GM18867 (cell line): Measurements from ENCODE around the gene TENM3.
"Not testable (repeated sequence)": the region's sequence is repeated elsewhere in the genome, so short reads cannot be mapped to it uniquely, and the experiment has no call there.

Experiments
- ATAC-seq: cut with Tn5 transposase; IDR thresholded peaks from one replicate; pipeline ENCODE4 v1.9.1; 2021; ENCODE audit warnings: mild to moderate bottlenecking, moderate library complexity; ENCODE audit not compliant: unreplicated experiment

TENM3 gene

GRCh38 chr4:182385897-182386296, 142.7 kb downstream of the TENM3 start:
- peak; percentile 76 for ATAC-seq

GRCh38 chr4:182386576-182386975, 143.4 kb downstream of the TENM3 start:
- ATAC-seq: not testable (repeated sequence)

GRCh38 chr4:182391111-182391684, 148.0 kb downstream of the TENM3 start:
- ATAC-seq: no peak

- ATAC-seq: no peak
These were observed 151.0 kb downstream of the TENM3 start for GRCh38 chr4:182394181-182394580.

- ATAC-seq: no peak
These were observed 156.9 kb downstream of the TENM3 start for GRCh38 chr4:182400081-182400480.

GRCh38 chr4:182400790-182401189, 157.6 kb downstream of the TENM3 start:
- no peak for ATAC-seq

GRCh38 chr4:182404376-182404775, 161.2 kb downstream of the TENM3 start:
- no peak for ATAC-seq

- ATAC-seq: no peak
These were observed 161.9 kb downstream of the TENM3 start for GRCh38 chr4:182405087-182405486.

- no peak for ATAC-seq
These were observed 166.1 kb downstream of the TENM3 start for GRCh38 chr4:182409271-182409670.

GRCh38 chr4:182411391-182411790, 168.2 kb downstream of the TENM3 start:
- no peak for ATAC-seq

- ATAC-seq: no peak
These were observed 170.3 kb downstream of the TENM3 start for GRCh38 chr4:182413550-182413949.

- ATAC-seq: no peak
These were observed 171.9 kb downstream of the TENM3 start for GRCh38 chr4:182415116-182415515.

GRCh38 chr4:182416067-182416466, 172.9 kb downstream of the TENM3 start:
- no peak for ATAC-seq

GRCh38 chr4:182418054-182418734, 175.0 kb downstream of the TENM3 start:
- peak; percentile 62 for ATAC-seq

- no peak for ATAC-seq
These were observed 177.0 kb downstream of the TENM3 start for GRCh38 chr4:182420189-182420588.

- ATAC-seq: no peak
These were observed 178.6 kb downstream of the TENM3 start for GRCh38 chr4:182421753-182422152.

GRCh38 chr4:182425302-182425701, 182.1 kb downstream of the TENM3 start:
- ATAC-seq: no peak

- no peak for ATAC-seq
These were observed 183.7 kb downstream of the TENM3 start for GRCh38 chr4:182426901-182427300.

GRCh38 chr4:182427554-182427953, 184.4 kb downstream of the TENM3 start:
- ATAC-seq: no peak

- ATAC-seq: no peak
These were observed 186.7 kb downstream of the TENM3 start for GRCh38 chr4:182429896-182430295.

- ATAC-seq: no peak
These were observed 189.6 kb downstream of the TENM3 start for GRCh38 chr4:182432819-182433218.

GRCh38 chr4:182434720-182435119, 191.5 kb downstream of the TENM3 start:
- ATAC-seq: no peak

- ATAC-seq: no peak
These were observed 192.2 kb downstream of the TENM3 start for GRCh38 chr4:182435401-182435800.
